ENCODE data around the gene PLPP1.

- TF ChIP-seq EZH2phosphoT487 (IDR thresholded peaks at IDR 0.05; ENCODE audit: insufficient read depth, low read depth) (no peak), EZH2 (IDR thresholded peaks at IDR 0.05; ENCODE audit: insufficient read depth, poor library complexity, severe bottlenecking) (no peak)
Measured at GRCh38 chr5:55557123-55557522, 22.4 kb upstream of the PLPP1 start.

All from GM23248 (cell line).